ENCODE data around the gene EPO. TPM values are rescaled to one million over a fixed set of nuclear protein-coding genes. Genes with fewer than 3 reads are reported as not detected.

EPO gene
- total RNA-seq, 2 donors from 2014 or later: 0.33 TPM; not detected in 1

GRCh38 chr7:100673942-100674410 lies 46.3 kb upstream of the EPO start:
- Mint-ChIP-seq H3K4me3 (peak overlapping the region; percentile 84), H3K36me3 (ENCODE audit: low read depth) (peaks cover 18% of the 10 kb centered on the region), H3K4me1 (peaks cover 2% of the 10 kb centered on the region), H3K9me3 (no peaks in the 10 kb centered on the region), H3K27me3 (ENCODE audit: insufficient read depth) (peaks cover 31% of the 10 kb centered on the region), H3K27ac (peak overlapping the region; percentile 61)
- 0% methylated on average over 11 to 31 of the region's 34 CpGs for WGBS, 2 experiments (ENCODE audit: insufficient coverage in 1 of 2, insufficient read length in 1 of 2)
- H3K27me3 ChIP-seq (ENCODE audit: control insufficient read depth, insufficient read depth, low read length, poor library complexity, severe bottlenecking): peaks cover 8% of the 10 kb centered on the region
- H3K4me3 ChIP-seq (ENCODE audit: low read length): peak overlapping the region; percentile 87
- TF ChIP-seq CTCF (conservative IDR thresholded peaks at IDR 0.05): no peak
- no peaks in the 10 kb centered on the region for H3K4me1 ChIP-seq (ENCODE audit: control insufficient read depth, insufficient read depth, low read length)
- no peaks in the 10 kb centered on the region for H3K9me3 ChIP-seq (ENCODE audit: control insufficient read depth, low read length)
- H3K36me3 ChIP-seq (ENCODE audit: control insufficient read depth, insufficient read depth, low read length): peaks cover 19% of the 10 kb centered on the region
- peak overlapping the region; percentile 98 for H3K27ac ChIP-seq (ENCODE audit: low read depth, low read length)
- DNase-seq: no peak
- peak overlapping the region; percentile 59 for H3K9ac ChIP-seq (ENCODE audit: extremely low read depth, low read length, poor library complexity, severe bottlenecking)

GRCh38 chr7:100674411-100675104 lies 45.7 kb upstream of the EPO start:
- 1% methylated on average over 12 to 43 of the region's 43 CpGs for WGBS, 2 experiments (ENCODE audit: insufficient coverage in 1 of 2, insufficient read length in 1 of 2)
- H3K27ac Mint-ChIP-seq: peak overlapping the region; percentile 74
- H3K36me3 ChIP-seq (ENCODE audit: control insufficient read depth, insufficient read depth, low read length): peaks cover 20% of the 10 kb centered on the region
- H3K4me1 Mint-ChIP-seq: peaks cover 5% of the 10 kb centered on the region
- H3K9me3 ChIP-seq (ENCODE audit: control insufficient read depth, low read length): no peaks in the 10 kb centered on the region
- H3K9ac ChIP-seq (ENCODE audit: extremely low read depth, low read length, poor library complexity, severe bottlenecking): peak overlapping the region; percentile 59
- peak overlapping the region; percentile 32 for H3K27ac ChIP-seq (ENCODE audit: low read depth, low read length)
- H3K4me1 ChIP-seq (ENCODE audit: control insufficient read depth, insufficient read depth, low read length): no peaks in the 10 kb centered on the region
- no peak for TF ChIP-seq CTCF (conservative IDR thresholded peaks at IDR 0.05)
- H3K27me3 Mint-ChIP-seq (ENCODE audit: insufficient read depth): peaks cover 27% of the 10 kb centered on the region
- peak overlapping the region; percentile 87 for H3K4me3 ChIP-seq (ENCODE audit: low read length)
- peak overlapping the region; percentile 84 for H3K4me3 Mint-ChIP-seq
- DNase-seq: peak; percentile 76
- no peaks in the 10 kb centered on the region for H3K9me3 Mint-ChIP-seq
- H3K27me3 ChIP-seq (ENCODE audit: control insufficient read depth, insufficient read depth, low read length, poor library complexity, severe bottlenecking): peaks cover 8% of the 10 kb centered on the region
- H3K36me3 Mint-ChIP-seq (ENCODE audit: low read depth): peaks cover 21% of the 10 kb centered on the region

GRCh38 chr7:100675105-100675451 lies 45.2 kb upstream of the EPO start:
- Histone ChIP-seq H3K4me1 (ENCODE audit: control insufficient read depth, insufficient read depth, low read length) (no peaks in the 10 kb centered on the region), H3K27ac (ENCODE audit: low read depth, low read length) (no peak overlapping the region), H3K9ac (ENCODE audit: extremely low read depth, low read length, poor library complexity, severe bottlenecking) (peak overlapping the region; percentile 59), H3K27me3 (ENCODE audit: control insufficient read depth, insufficient read depth, low read length, poor library complexity, severe bottlenecking) (peaks cover 8% of the 10 kb centered on the region), H3K36me3 (ENCODE audit: control insufficient read depth, insufficient read depth, low read length) (peaks cover 25% of the 10 kb centered on the region), H3K4me3 (ENCODE audit: low read length) (peak overlapping the region; percentile 87), H3K9me3 (ENCODE audit: control insufficient read depth, low read length) (no peaks in the 10 kb centered on the region)
- TF ChIP-seq CTCF (conservative IDR thresholded peaks at IDR 0.05): no peak
- Mint-ChIP-seq H3K27ac (no peak overlapping the region), H3K4me1 (peaks cover 5% of the 10 kb centered on the region), H3K36me3 (ENCODE audit: low read depth) (peaks cover 21% of the 10 kb centered on the region), H3K9me3 (no peaks in the 10 kb centered on the region), H3K27me3 (ENCODE audit: insufficient read depth) (peaks cover 22% of the 10 kb centered on the region), H3K4me3 (peak overlapping the region; percentile 84)
- DNase-seq: no peak
- 0 to 1% methylated on average over 12 to 46 of the region's 46 CpGs for WGBS, 2 experiments (ENCODE audit: insufficient coverage in 1 of 2, insufficient read length in 1 of 2)

All from endodermal cell (in vitro differentiated cells).